ENCODE measurements around the gene EPN3. TPM values are rescaled to one million over a fixed set of nuclear protein-coding genes. Genes with fewer than 3 reads are reported as not detected.

The EPN3 gene
- total RNA-seq, 2 donors from 2014 or later: 18.3 to 79.8 TPM

- Histone ChIP-seq H3K36me3 (no peaks in the 10 kb centered on the region), H3K4me1 (no peaks in the 10 kb centered on the region), H3K9ac (ENCODE audit: low read depth in 2 of 2, low read length in 2 of 2) (no peak overlapping the region), H3K4me3 (no peak overlapping the region), H3K27me3 (peaks cover 4% of the 10 kb centered on the region), H3K9me3 (no peaks in the 10 kb centered on the region), H3K27ac (no peak overlapping the region)
- intact Hi-C loops (cut with DNase I): no loop called here
- no peak for TF ChIP-seq CTCF (IDR thresholded peaks at IDR 0.05)
- DNase-seq: no peak
Measured at GRCh38 chr17:50570528-50570927, 38.0 kb downstream of the EPN3 start.

- Histone ChIP-seq H3K4me1 (no peaks in the 10 kb centered on the region), H3K27me3 (no peaks in the 10 kb centered on the region), H3K9me3 (no peaks in the 10 kb centered on the region), H3K9ac (ENCODE audit: low read depth in 2 of 2, low read length in 2 of 2) (no peak overlapping the region), H3K4me3 (no peak overlapping the region), H3K36me3 (no peaks in the 10 kb centered on the region), H3K27ac (no peak overlapping the region)
- intact Hi-C loops (cut with DNase I): no loop called here
- DNase-seq: no peak
- no peak for TF ChIP-seq CTCF (IDR thresholded peaks at IDR 0.05)
Measured at GRCh38 chr17:50571681-50572080, 39.1 kb downstream of the EPN3 start.

- H3K9me3 ChIP-seq: no peaks in the 10 kb centered on the region
- no peak for TF ChIP-seq CTCF (IDR thresholded peaks at IDR 0.05)
Measured at GRCh38 chr17:50572541-50572940, 40.0 kb downstream of the EPN3 start.

GRCh38 chr17:50573866-50574611, 41.5 kb downstream of the EPN3 start:
- H3K27me3 ChIP-seq: no peaks in the 10 kb centered on the region
- H3K9me3 ChIP-seq: no peaks in the 10 kb centered on the region
- H3K4me3 ChIP-seq: no peak overlapping the region
- H3K9ac ChIP-seq (ENCODE audit: low read depth in 2 of 2, low read length in 2 of 2): no peak overlapping the region
- no peaks in the 10 kb centered on the region for H3K4me1 ChIP-seq
- TF ChIP-seq CTCF (IDR thresholded peaks at IDR 0.05): no peak
- DNase-seq: no peak
- H3K27ac ChIP-seq: no peak overlapping the region
- intact Hi-C loops (cut with DNase I): no loop called here
- no peaks in the 10 kb centered on the region for H3K36me3 ChIP-seq

More at GRCh38 chr17:50572541-50572940, 40.0 kb downstream of the EPN3 start:
- intact Hi-C loops (cut with DNase I): no loop called here
- Histone ChIP-seq H3K36me3 (no peaks in the 10 kb centered on the region), H3K4me1 (no peaks in the 10 kb centered on the region), H3K4me3 (no peak overlapping the region), H3K27ac (no peak overlapping the region), H3K9ac (ENCODE audit: low read depth in 2 of 2, low read length in 2 of 2) (no peak overlapping the region), H3K27me3 (no peaks in the 10 kb centered on the region)
- DNase-seq: no peak

- DNase-seq: no peak
- no peak overlapping the region for H3K9ac ChIP-seq (ENCODE audit: low read depth in 2 of 2, low read length in 2 of 2)
- H3K36me3 ChIP-seq: no peaks in the 10 kb centered on the region
- no peak for TF ChIP-seq CTCF (IDR thresholded peaks at IDR 0.05)
- no peaks in the 10 kb centered on the region for H3K9me3 ChIP-seq
- intact Hi-C loops (cut with DNase I): no loop called here
- no peaks in the 10 kb centered on the region for H3K4me1 ChIP-seq
- H3K4me3 ChIP-seq: no peak overlapping the region
- no peak overlapping the region for H3K27ac ChIP-seq
- H3K27me3 ChIP-seq: no peaks in the 10 kb centered on the region
Measured at GRCh38 chr17:50575581-50576210, 43.2 kb downstream of the EPN3 start.
